ENCODE data around the gene GOT2. TPM values are rescaled to one million over a fixed set of nuclear protein-coding genes. Genes with fewer than 3 reads are reported as not detected.

Gene GOT2
- total and polyA plus RNA-seq, 2 experiments from 2014 or later = 99.2 to 211 TPM

DNA sequence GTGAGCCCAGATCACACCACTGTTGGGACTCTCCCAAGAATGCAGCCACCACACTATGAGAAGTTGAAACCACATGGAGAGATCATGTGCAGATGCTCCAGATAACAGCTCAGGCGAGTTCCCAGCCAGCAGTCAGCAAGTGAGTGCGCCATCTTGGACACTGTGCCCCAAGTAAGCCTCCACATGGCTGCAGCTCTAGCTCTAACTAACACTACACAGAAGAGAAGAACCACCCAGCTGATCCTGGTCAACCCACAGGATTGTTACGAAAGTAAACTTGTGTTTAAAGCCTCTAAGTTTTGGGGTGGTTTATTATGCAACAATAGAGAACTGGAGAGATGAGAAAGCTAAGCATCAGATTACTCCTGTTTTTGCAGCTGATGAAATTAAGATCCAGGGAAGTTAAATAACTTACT lies 75.3 kb downstream of the GOT2 start:
- no peaks in the 10 kb centered on the region for H3K4me1 ChIP-seq (ENCODE audit: low read depth)
- H3K4me3 ChIP-seq = no peak overlapping the region
- H3K9me3 ChIP-seq (ENCODE audit: low read depth) = no peaks in the 10 kb centered on the region
- H3K36me3 ChIP-seq = no peaks in the 10 kb centered on the region
- TF ChIP-seq, protein P1, sequence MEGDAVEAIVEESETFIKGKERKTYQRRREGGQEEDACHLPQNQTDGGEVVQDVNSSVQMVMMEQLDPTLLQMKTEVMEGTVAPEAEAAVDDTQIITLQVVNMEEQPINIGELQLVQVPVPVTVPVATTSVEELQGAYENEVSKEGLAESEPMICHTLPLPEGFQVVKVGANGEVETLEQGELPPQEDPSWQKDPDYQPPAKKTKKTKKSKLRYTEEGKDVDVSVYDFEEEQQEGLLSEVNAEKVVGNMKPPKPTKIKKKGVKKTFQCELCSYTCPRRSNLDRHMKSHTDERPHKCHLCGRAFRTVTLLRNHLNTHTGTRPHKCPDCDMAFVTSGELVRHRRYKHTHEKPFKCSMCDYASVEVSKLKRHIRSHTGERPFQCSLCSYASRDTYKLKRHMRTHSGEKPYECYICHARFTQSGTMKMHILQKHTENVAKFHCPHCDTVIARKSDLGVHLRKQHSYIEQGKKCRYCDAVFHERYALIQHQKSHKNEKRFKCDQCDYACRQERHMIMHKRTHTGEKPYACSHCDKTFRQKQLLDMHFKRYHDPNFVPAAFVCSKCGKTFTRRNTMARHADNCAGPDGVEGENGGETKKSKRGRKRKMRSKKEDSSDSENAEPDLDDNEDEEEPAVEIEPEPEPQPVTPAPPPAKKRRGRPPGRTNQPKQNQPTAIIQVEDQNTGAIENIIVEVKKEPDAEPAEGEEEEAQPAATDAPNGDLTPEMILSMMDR (IDR thresholded peaks at IDR 0.05; ENCODE audit: low read depth, low read length) = no peak
- no peak overlapping the region for H3K27ac ChIP-seq
- no peaks in the 10 kb centered on the region for H3K27me3 ChIP-seq
- peak in 1 of 2 donors; percentile 8 for DNase-seq (ENCODE audit: low read depth in 1 of 2, low spot score in 1 of 2)

Other genes with a start within 250 kb of the GOT2 start
- 62.3 and 80.3 TPM in 2 replicates for gene NDRG4, start 234.2 kb downstream of the GOT2 start, total RNA-seq
- gene NDRG4, start 234.2 kb downstream of the GOT2 start, polyA plus RNA-seq = 48.0 and 54.4 TPM in 2 replicates
- gene SETD6, start 218.8 kb downstream of the GOT2 start, total RNA-seq = 23.0 and 47.6 TPM in 2 replicates
- gene SETD6, start 218.8 kb downstream of the GOT2 start, polyA plus RNA-seq = 23.8 and 32.9 TPM in 2 replicates
- 71.8 and 73.1 TPM in 2 replicates for gene CNOT1, start 104.5 kb downstream of the GOT2 start, total RNA-seq
- gene CNOT1, start 104.5 kb downstream of the GOT2 start, polyA plus RNA-seq = 49.3 and 69.3 TPM in 2 replicates
- gene SLC38A7, start 49.5 kb downstream of the GOT2 start, total RNA-seq = 12.2 and 14.5 TPM in 2 replicates
- gene SLC38A7, start 49.5 kb downstream of the GOT2 start, polyA plus RNA-seq = 11.9 and 22.4 TPM in 2 replicates